Measurements from ENCODE around the gene ZNF808. TPM values are rescaled to one million over a fixed set of nuclear protein-coding genes. Genes with fewer than 3 reads are reported as not detected.
"Not testable (repeated sequence)": the region's sequence is repeated elsewhere in the genome, so short reads cannot be mapped to it uniquely, and the experiment has no call there.

The ZNF808 gene
- total RNA-seq, 2 experiments from 2014 or later = 36.7 to 42.6 TPM

GRCh38 chr19:52542984-52543664 lies 15.7 kb downstream of the ZNF808 start:
- DNase-seq = peak; percentile 50
- Mint-ChIP-seq H3K27ac (peak overlapping the region; percentile 48), H3K9me3 (peaks cover 52% of the 10 kb centered on the region), H3K36me3 (ENCODE audit: low read depth) (peaks cover 92% of the 10 kb centered on the region), H3K4me1 (peaks cover 25% of the 10 kb centered on the region), H3K27me3 (no peaks in the 10 kb centered on the region), H3K4me3 (no peak overlapping the region)
- ChIA-PET CTCF (interaction anchor here (0.6 kb wide), 1 partner anchor 824 kb away, joined by 3 read pairs; no protein-coding TSS in a partner anchor), POLR2A (interaction anchor here (1.0 kb wide), 1 partner anchor 23 kb away, joined by 4 read pairs; no protein-coding TSS in a partner anchor)

- H3K27me3 Mint-ChIP-seq = no peaks in the 10 kb centered on the region
- no peaks in the 10 kb centered on the region for H3K4me1 Mint-ChIP-seq
- H3K36me3 Mint-ChIP-seq (ENCODE audit: low read depth) = peaks cover 87% of the 10 kb centered on the region
- no peak overlapping the region for H3K27ac Mint-ChIP-seq
- H3K4me3 Mint-ChIP-seq = no peak overlapping the region
- H3K9me3 Mint-ChIP-seq = peaks cover 64% of the 10 kb centered on the region
- ChIA-PET POLR2A (no interaction called here), CTCF (no interaction called here)
- no peak for DNase-seq
These were observed 26.9 kb downstream of the ZNF808 start for GRCh38 chr19:52554216-52554971.

GRCh38 chr19:52557231-52557995 lies 29.9 kb downstream of the ZNF808 start:
- Mint-ChIP-seq H3K4me1 (no peaks in the 10 kb centered on the region), H3K9me3 (peaks cover 73% of the 10 kb centered on the region), H3K4me3 (no peak overlapping the region), H3K27ac (no peak overlapping the region), H3K36me3 (ENCODE audit: low read depth) (peaks cover 84% of the 10 kb centered on the region), H3K27me3 (no peaks in the 10 kb centered on the region)
- no peak for DNase-seq
- ChIA-PET POLR2A (no interaction called here), CTCF (no interaction called here)

- H3K27ac Mint-ChIP-seq, DNase-seq, H3K4me1 Mint-ChIP-seq, H3K4me3 Mint-ChIP-seq, CTCF ChIA-PET, H3K27me3 Mint-ChIP-seq, POLR2A ChIA-PET: not testable (repeated sequence)
- Mint-ChIP-seq H3K9me3 (peaks cover 67% of the 10 kb centered on the region), H3K36me3 (ENCODE audit: low read depth) (peaks cover 84% of the 10 kb centered on the region)
These were observed 31.4 kb downstream of the ZNF808 start for GRCh38 chr19:52558732-52559445.

GRCh38 chr19:52561611-52562010 lies 34.1 kb downstream of the ZNF808 start:
- H3K4me3 Mint-ChIP-seq, H3K27me3 Mint-ChIP-seq, DNase-seq, POLR2A ChIA-PET, H3K4me1 Mint-ChIP-seq, CTCF ChIA-PET, H3K27ac Mint-ChIP-seq: not testable (repeated sequence)
- peaks cover 80% of the 10 kb centered on the region for H3K36me3 Mint-ChIP-seq (ENCODE audit: low read depth)
- H3K9me3 Mint-ChIP-seq = peaks cover 62% of the 10 kb centered on the region

- peaks cover 44% of the 10 kb centered on the region for H3K9me3 Mint-ChIP-seq
- H3K4me1 Mint-ChIP-seq = peaks cover 15% of the 10 kb centered on the region
- H3K36me3 Mint-ChIP-seq (ENCODE audit: low read depth) = peaks cover 66% of the 10 kb centered on the region
- no peak for DNase-seq
- CTCF ChIA-PET = interaction anchor here (0.6 kb wide), 1 partner anchor 180 kb away, joined by 3 read pairs; no protein-coding TSS in a partner anchor
- POLR2A ChIA-PET = interaction anchor here (1.1 to 1.6 kb wide), 2 partner anchors 23 to 82 kb away, joined by 3 to 4 read pairs; no protein-coding TSS in a partner anchor
- H3K27ac Mint-ChIP-seq = no peak overlapping the region
- H3K27me3 Mint-ChIP-seq = no peaks in the 10 kb centered on the region
- no peak overlapping the region for H3K4me3 Mint-ChIP-seq
These were observed 38.7 kb downstream of the ZNF808 start for GRCh38 chr19:52566121-52566520.

GRCh38 chr19:52566588-52566987 lies 39.1 kb downstream of the ZNF808 start:
- H3K4me1 Mint-ChIP-seq = peaks cover 19% of the 10 kb centered on the region
- POLR2A ChIA-PET = interaction anchor here (1.1 to 1.6 kb wide), 2 partner anchors 23 to 81 kb away, joined by 3 to 4 read pairs; no protein-coding TSS in a partner anchor
- peaks cover 44% of the 10 kb centered on the region for H3K9me3 Mint-ChIP-seq
- H3K27ac Mint-ChIP-seq = no peak overlapping the region
- peaks cover 67% of the 10 kb centered on the region for H3K36me3 Mint-ChIP-seq (ENCODE audit: low read depth)
- no peak overlapping the region for H3K4me3 Mint-ChIP-seq
- DNase-seq = no peak
- H3K27me3 Mint-ChIP-seq = no peaks in the 10 kb centered on the region
- CTCF ChIA-PET = no interaction called here

GRCh38 chr19:52567921-52568320 lies 40.5 kb downstream of the ZNF808 start:
- Mint-ChIP-seq H3K9me3 (peaks cover 47% of the 10 kb centered on the region), H3K4me1 (peaks cover 31% of the 10 kb centered on the region), H3K27ac (no peak overlapping the region), H3K27me3 (no peaks in the 10 kb centered on the region), H3K36me3 (ENCODE audit: low read depth) (peaks cover 68% of the 10 kb centered on the region), H3K4me3 (no peak overlapping the region)
- CTCF ChIA-PET = no interaction called here
- POLR2A ChIA-PET = no interaction called here
- no peak for DNase-seq

- H3K27me3 Mint-ChIP-seq, CTCF ChIA-PET, DNase-seq, POLR2A ChIA-PET: not testable (repeated sequence)
- Mint-ChIP-seq H3K9me3 (peaks cover 44% of the 10 kb centered on the region), H3K4me1 (peaks cover 31% of the 10 kb centered on the region), H3K27ac (peak overlapping the region; percentile 91), H3K36me3 (ENCODE audit: low read depth) (peaks cover 68% of the 10 kb centered on the region), H3K4me3 (peak overlapping the region; percentile 84)
These were observed 42.2 kb downstream of the ZNF808 start for GRCh38 chr19:52569638-52569999.

- ChIA-PET CTCF (no interaction called here), POLR2A (interaction anchor here (1.0 kb wide), 2 partner anchors 34 to 172 kb away, joined by 3 read pairs; no protein-coding TSS in a partner anchor)
- no peaks in the 10 kb centered on the region for H3K27me3 Mint-ChIP-seq
- DNase-seq = peak; percentile 97
- H3K4me3 Mint-ChIP-seq = peak within 1 kb of the TSS; percentile 84
- H3K36me3 Mint-ChIP-seq (ENCODE audit: low read depth) = peaks cover 72% of the 10 kb centered on the region
- H3K9me3 Mint-ChIP-seq = peaks cover 43% of the 10 kb centered on the region
- peak within 1 kb of the TSS; percentile 91 for H3K27ac Mint-ChIP-seq
- H3K4me1 Mint-ChIP-seq = peaks cover 31% of the 10 kb centered on the region
These were observed 42.8 kb downstream of the ZNF808 start, which contains the start of gene ZNF701 for GRCh38 chr19:52570000-52570861. Gene ZNF701, plus strand, starts transcription at chr19:52570287. Its CDS starts 3,861 bp downstream, at chr19:52574148.

- Mint-ChIP-seq H3K9me3 (peaks cover 45% of the 10 kb centered on the region), H3K4me3 (no peak overlapping the region), H3K27me3 (no peaks in the 10 kb centered on the region), H3K36me3 (ENCODE audit: low read depth) (peaks cover 82% of the 10 kb centered on the region), H3K27ac (no peak overlapping the region), H3K4me1 (no peaks in the 10 kb centered on the region)
- DNase-seq = no peak
- POLR2A ChIA-PET = no interaction called here
- CTCF ChIA-PET = no interaction called here
These were observed 57.4 kb downstream of the ZNF808 start for GRCh38 chr19:52584736-52585440.
